ENCODE measurements around the gene ME3.

DNA sequence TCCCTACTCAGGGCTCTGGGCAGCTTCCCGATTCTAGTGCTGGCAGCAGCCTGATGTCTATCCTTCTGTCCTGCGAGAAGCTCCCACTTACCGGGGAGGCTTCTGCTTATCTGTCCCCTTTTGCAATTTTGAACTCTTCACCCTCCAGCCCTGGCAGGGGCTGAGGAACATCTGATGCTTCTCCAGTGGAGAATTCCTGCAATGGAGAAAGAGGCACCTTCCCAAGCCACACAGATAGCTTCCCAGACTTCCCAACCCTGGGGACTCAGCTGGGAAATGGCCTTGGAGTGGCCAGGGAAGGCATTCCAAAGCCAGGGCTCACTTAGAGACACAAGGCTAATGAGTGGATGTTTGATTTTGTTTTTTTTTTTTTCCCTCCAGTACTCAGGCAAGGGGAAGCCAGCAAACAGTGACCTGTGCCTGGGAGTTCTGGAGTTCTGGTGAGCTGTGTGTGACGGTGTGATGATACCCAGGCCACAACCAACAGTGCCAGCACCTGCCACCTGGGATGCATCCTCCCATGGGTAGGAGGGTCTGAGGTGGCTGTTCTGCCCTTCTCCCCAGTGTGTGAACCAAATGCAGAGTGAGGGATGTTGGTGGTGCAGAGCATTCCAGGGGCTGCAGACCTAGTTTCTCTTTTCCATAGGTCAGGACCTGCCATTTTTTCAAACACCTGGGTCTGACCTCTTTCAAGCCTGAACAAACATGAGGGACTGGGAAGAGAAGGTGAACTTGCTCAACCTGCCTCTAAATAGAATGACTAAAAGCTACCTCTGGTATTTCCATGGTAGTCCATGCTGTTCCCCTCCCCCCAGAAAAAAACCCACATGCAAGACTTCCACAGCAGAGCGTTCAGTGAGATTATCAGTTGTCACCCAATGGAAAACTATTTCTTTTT, 202.7 kb downstream of the ME3 start:
- TF ChIP-seq CTCF (IDR thresholded peaks at IDR 0.05; ENCODE audit: low read length) (no peak), EZH2phosphoT487 (IDR thresholded peaks at IDR 0.05; ENCODE audit: low read length) (no peak), EZH2 (optimal IDR thresholded peaks at IDR 0.05; ENCODE audit: low read depth, low read length) (no peak)

All from MM.1S (cell line).